Inferior parietal cortex (tissue), 1 donor: ENCODE results near the gene REG1A.

Experiments used
- DNase-seq: peaks from one replicate; pipeline ENCODE4 v3.0.0-alpha.2; 2016; ENCODE audit errors: extremely low spot score

Gene REG1A, protein sequence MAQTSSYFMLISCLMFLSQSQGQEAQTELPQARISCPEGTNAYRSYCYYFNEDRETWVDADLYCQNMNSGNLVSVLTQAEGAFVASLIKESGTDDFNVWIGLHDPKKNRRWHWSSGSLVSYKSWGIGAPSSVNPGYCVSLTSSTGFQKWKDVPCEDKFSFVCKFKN

GRCh38 chr2:79120194-79120713 is at the start of gene REG1A:
TSS of gene REG1A (plus strand) at chr2:79120488. CDS start at chr2:79120862, 374 bp downstream.
- DNase-seq, result no peak

- peak; percentile 28 for DNase-seq
Observed at GRCh38 chr2:79071078-79071477, 49.2 kb upstream of the REG1A start.

DNA sequence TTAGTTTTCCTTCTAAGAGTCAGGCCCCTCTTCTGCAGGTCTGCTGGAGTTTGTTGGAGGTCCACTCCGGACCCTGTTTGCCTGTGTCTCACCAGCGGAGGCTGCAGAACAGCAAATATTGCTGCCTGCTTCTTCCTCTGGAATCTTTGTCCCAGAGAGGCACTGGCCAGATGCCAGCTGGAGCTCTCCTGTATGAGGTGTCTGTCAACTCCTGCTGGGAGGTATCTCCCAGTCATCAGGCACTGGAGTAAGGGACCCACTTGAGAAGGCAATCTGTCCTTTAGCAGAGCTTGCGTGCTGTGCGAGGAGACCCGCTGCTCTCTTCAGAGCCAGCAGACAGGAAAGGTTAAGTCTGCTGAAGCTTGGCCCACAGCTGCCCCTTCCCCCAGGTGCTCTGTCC is 37.3 kb upstream of the REG1A start:
- no peak for DNase-seq

- DNase-seq, result no peak
Observed at GRCh38 chr2:79083597-79084251, 36.6 kb upstream of the REG1A start.

GRCh38 chr2:79084495-79085135 is 35.7 kb upstream of the REG1A start:
- no peak for DNase-seq

DNA sequence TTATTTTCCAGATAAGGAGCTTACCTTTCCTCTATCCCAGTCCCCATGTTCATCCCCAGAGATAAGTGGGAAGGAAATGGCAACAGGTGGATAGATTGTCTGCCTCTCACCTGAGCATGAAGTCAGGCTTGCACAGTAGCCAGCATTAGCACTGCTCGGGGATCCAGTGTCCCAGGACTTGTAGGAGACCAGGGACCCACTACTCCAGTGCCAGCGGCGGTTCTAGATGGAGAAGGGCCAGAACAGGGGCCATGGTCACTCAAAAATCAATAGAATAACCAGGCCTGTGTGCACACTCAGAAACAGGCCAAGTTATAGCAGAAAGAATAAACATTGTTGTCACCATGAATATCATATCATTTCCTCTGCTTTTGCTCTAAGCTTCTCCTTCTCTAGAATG is 34.9 kb upstream of the REG1A start:
- no peak for DNase-seq

- DNase-seq, result no peak
Observed at GRCh38 chr2:79086255-79086654, 34.0 kb upstream of the REG1A start.

- no peak for DNase-seq
Observed at GRCh38 chr2:79087785-79088364, 32.4 kb upstream of the REG1A start, which contains the start of gene REG1B. TSS of gene REG1B (minus strand) at chr2:79087993. CDS start at chr2:79087612, 381 bp downstream.

GRCh38 chr2:79090693-79091092 is 29.6 kb upstream of the REG1A start:
- no peak for DNase-seq

DNA sequence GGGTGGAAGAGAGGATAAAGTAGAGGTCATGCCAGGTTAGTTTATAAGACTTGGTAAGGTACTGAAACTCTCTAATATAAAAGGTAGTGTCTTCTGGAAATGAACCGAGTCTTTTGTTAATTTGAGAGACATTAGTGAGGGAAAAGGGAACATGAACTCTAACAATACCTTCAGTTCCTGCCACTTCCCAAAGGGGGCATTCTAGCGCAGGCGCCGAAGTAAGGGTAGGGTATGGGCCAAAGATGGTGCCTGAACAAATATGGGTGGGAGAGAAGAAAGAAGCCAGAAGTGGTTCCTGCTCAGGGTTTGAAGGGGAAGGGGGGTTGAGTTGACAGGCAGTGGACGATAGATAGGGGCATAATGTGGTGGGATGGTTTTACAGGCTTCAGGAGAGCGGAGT is 22.4 kb upstream of the REG1A start:
- no peak for DNase-seq

- DNase-seq, result no peak
Observed at GRCh38 chr2:79099140-79099686, 21.1 kb upstream of the REG1A start.

DNA sequence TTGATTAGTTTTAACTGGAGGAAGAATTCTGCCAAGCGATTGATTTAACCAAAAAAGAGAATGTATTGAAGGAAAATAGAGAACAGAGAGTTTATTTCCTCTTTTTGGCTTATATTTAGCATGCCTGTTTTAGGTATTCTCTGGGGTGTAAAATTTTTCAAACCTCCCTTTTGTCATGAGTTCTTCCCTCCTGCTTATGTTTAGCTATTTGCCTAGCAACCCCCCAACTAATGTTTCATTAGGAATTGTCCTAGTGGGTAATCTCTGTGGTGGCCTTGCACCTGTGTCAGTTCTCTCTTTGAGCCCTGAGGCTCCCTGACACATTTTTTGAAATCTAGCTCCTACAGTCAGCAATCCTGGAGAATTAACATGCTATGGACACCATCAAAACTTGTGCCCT is 20.0 kb upstream of the REG1A start:
- DNase-seq, result no peak

DNA sequence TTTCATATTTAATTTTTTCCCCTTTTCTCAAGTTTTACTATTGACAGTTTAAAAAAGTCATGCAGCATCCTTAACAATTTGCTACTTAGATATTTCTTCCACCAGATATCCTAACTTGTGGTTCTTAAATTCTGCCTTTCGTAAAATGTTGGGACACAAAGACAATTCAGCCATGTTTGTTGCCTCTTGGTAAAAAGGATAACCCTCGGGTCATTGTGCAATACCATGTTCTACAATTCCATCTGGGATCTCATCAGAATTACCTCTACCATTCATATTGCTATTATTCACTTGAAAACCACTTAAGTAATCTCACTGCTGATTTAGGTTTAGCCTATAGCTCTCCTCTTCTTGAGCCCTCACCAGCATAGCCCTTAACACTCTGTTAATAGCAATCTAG is 19.3 kb upstream of the REG1A start:
- no peak for DNase-seq

DNA sequence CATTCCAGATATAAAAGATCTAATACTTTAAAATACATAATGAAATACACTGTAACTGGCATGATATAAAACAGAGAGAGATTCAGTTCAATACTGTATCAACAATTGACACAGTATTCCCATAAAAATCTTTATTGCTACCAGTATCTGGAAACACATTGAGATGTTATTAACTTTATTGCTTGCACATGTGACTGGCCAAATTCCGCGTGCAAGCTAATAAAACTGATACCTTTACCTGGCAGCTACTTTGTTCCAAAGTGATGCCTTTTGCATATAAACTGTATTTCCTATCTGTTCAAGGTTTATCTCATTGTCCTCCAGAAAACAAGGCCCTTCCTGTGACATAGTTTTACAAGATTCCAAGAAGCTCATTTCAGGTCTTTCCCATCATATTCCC is 17.1 kb upstream of the REG1A start:
- DNase-seq, result no peak

- no peak for DNase-seq
Observed at GRCh38 chr2:79105259-79105658, 15.0 kb upstream of the REG1A start.

GRCh38 chr2:79112269-79112668 is 8.0 kb upstream of the REG1A start:
- DNase-seq, result no peak

DNA sequence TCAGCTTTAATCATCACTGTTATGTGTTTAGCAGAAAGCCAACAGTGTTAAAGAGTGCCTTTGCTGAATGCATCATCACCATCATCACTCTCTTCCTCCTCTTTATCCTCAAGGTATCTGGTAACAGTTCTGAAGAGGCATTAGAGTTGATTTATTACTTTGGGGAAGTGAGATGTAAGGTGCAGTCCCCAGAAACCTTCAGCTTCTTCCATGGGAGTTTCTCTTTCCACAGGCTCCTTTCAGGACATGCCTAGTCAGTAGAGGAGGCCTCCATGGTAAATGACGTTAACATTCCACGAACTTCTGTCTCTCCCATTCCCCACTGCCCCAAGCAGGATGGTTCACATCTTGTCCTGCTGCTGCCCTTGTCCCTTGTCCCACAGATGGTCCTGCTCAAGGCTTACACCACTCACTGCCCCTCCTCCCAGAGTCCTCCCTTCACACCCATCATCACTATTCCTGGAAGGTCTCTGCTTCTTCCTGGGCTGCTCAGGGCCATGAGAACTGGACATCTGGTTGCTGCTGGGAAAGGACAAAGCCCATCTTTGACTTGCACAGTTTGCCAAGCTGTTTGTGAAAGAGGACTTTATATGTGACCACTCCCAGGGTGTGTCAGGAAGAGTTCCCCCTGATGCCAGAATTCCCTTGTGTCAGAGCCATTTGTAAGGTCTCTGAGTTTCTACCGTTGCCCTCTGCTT is 5.3 kb upstream of the REG1A start:
- DNase-seq, result no peak

DNA sequence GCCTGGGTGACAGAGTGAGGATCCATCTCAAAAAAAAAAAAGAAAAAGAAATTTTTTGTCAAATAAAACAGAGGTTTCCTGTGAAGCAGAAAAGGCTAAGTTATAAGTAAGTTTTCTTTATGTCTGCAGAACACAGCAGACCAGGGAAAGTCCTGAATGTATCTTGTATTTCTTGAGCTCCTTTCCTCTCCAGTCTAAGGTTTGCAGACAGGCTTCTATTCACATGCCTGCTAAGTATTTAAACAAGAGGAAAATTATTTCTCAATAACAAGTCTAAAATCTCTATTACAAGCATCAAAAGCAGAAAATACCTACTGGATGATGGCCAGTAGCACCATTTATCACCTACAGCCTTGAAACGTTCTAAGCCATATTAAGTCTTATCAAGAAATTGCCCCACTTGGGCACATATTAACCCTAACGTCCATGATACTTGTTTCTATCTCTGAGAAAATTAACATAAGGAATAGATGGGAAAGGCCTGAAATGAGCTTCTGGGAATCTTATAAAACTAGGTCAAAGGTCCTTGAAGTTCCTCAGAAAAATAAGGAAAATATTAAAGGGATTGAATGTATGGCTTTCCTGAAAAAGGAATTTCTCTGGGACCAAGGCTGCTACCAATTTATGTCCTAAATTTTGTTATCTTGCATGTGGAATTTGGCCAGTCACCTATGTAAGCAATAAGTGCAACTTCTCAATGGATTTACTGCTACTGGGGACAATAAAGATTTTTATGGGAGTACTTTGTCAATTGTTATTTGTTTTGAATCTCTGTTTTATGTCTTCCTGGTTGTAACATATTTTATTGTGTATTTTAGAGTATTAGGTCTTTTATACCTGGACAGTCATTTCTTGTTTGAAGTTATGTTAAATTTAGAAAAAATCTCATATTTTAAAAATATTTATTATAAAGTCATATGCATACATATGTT is 3.0 kb upstream of the REG1A start:
- DNase-seq, result no peak

DNA sequence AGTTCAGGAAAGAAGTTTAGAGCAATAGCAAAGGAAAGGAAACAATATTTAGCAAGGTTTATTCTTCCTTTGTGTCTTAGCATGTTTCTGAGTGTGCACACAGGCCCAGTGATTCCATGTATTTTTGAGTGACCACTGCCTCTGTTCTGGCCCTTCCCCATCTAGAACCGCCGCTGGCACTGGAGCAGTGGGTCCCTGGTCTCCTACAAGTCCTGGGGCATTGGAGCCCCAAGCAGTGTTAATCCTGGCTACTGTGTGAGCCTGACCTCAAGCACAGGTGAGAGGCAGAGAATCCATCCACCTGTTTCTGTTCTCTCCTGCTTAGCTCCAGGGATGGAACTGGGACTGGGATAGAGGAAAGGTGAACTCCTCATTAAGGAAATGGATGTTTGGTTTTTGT is 2.4 kb downstream of the REG1A start:
- no peak for DNase-seq

- no peak for DNase-seq
Observed at GRCh38 chr2:79124907-79125720, 4.8 kb downstream of the REG1A start.
